ENCODE measurements around the gene MON1A.

The MON1A gene

GRCh38 chr3:49929291-49930167, at the start of gene MON1A (continued):
- TF ChIP-seq ZNF184 (tag by site-specific recombination; IDR thresholded peaks at IDR 0.05) (no peak), ZNF239 (tag by site-specific recombination; IDR thresholded peaks at IDR 0.05) (no peak)

- H3K9me3 ChIP-seq (ENCODE audit: control insufficient read depth, insufficient read depth, low read depth, low read length) = no peaks in the 10 kb centered on the region
- H3K4me1 ChIP-seq (ENCODE audit: control insufficient read depth, insufficient read depth, low read length) = no peaks in the 10 kb centered on the region
- TF ChIP-seq ZBTB6 (tag by site-specific recombination; IDR thresholded peaks at IDR 0.05) = no peak
- TF ChIP-seq ZNF558 (tag by site-specific recombination; IDR thresholded peaks at IDR 0.05) = no peak
- no peak for TF ChIP-seq ZBTB1 (tag by site-specific recombination; IDR thresholded peaks at IDR 0.05)
- TF ChIP-seq ZNF549 (tag by site-specific recombination; IDR thresholded peaks at IDR 0.05) = no peak
- TF ChIP-seq ZFP37 (tag by site-specific recombination; IDR thresholded peaks at IDR 0.05) = no peak
- TF ChIP-seq ZNF221 (tag by site-specific recombination; IDR thresholded peaks at IDR 0.05; ENCODE audit: borderline replicate concordance) = no peak
- no peak for TF ChIP-seq ZNF473 (tag by site-specific recombination; IDR thresholded peaks at IDR 0.05)
- no peak for TF ChIP-seq ZBTB17 (tag by site-specific recombination; IDR thresholded peaks at IDR 0.05)
- no peak for TF ChIP-seq ZNF707 (tag by site-specific recombination; IDR thresholded peaks at IDR 0.05)
- no peak for TF ChIP-seq ZNF391 (tag by site-specific recombination; IDR thresholded peaks at IDR 0.05; ENCODE audit: borderline replicate concordance, low read depth)
- TF ChIP-seq ZNF639 (tag by site-specific recombination; IDR thresholded peaks at IDR 0.05) = no peak
- no peak for TF ChIP-seq ZFHX2 (tag by site-specific recombination; conservative IDR thresholded peaks at IDR 0.05)
- no peak for TF ChIP-seq ZNF140 (tag by site-specific recombination; IDR thresholded peaks at IDR 0.05)
- TF ChIP-seq ZNF23 (tag by site-specific recombination; IDR thresholded peaks at IDR 0.05; ENCODE audit: borderline replicate concordance) = no peak
- ChIA-PET CTCF (no interaction called here), POLR2A (no interaction called here)
- H3K27ac ChIP-seq (ENCODE audit: extremely low read depth, low read depth, low read length) = no peak overlapping the region
- H3K36me3 ChIP-seq (ENCODE audit: control insufficient read depth in 2 of 2, insufficient read depth in 1 of 2, low read length in 2 of 2) = peaks cover 7 to 56% of the 10 kb centered on the region in 2 experiments; a peak in 2 of 3 replicates
- H3K4me3 ChIP-seq (ENCODE audit: low read depth, low read length) = no peak overlapping the region
Measured at GRCh38 chr3:49976942-49977341, 47.3 kb upstream of the MON1A start.

- ChIA-PET CTCF (no interaction called here), POLR2A (interaction anchor here (0.6 kb wide), 1 partner anchor 11 kb away, joined by 3 read pairs; no protein-coding TSS in a partner anchor)
- no peaks in the 10 kb centered on the region for H3K4me1 ChIP-seq (ENCODE audit: control insufficient read depth, insufficient read depth, low read length)
- no peak overlapping the region for H3K27ac ChIP-seq (ENCODE audit: extremely low read depth, low read depth, low read length)
- H3K4me3 ChIP-seq (ENCODE audit: low read depth, low read length) = no peak overlapping the region
- peaks cover 3 to 44% of the 10 kb centered on the region in 2 experiments; a peak in 2 of 3 replicates for H3K36me3 ChIP-seq (ENCODE audit: control insufficient read depth in 2 of 2, insufficient read depth in 1 of 2, low read length in 2 of 2)
- no peaks in the 10 kb centered on the region for H3K9me3 ChIP-seq (ENCODE audit: control insufficient read depth, insufficient read depth, low read depth, low read length)
- no peak for TF ChIP-seq ZNF488 (tag by site-specific recombination; IDR thresholded peaks at IDR 0.05)
- no peak for TF ChIP-seq ZNF548 (tag by site-specific recombination; IDR thresholded peaks at IDR 0.05)
- no peak for TF ChIP-seq ZSCAN23 (tag by site-specific recombination; IDR thresholded peaks at IDR 0.05)
- no peak for TF ChIP-seq ZBTB11 (tag by site-specific recombination; conservative IDR thresholded peaks at IDR 0.05; ENCODE audit: low read depth)
- no peak for TF ChIP-seq ZNF777 (tag by site-specific recombination; IDR thresholded peaks at IDR 0.05; ENCODE audit: borderline replicate concordance)
- TF ChIP-seq KLF8 (tag by site-specific recombination; IDR thresholded peaks at IDR 0.05) = no peak
- no peak for TF ChIP-seq ZNF610 (tag by site-specific recombination; IDR thresholded peaks at IDR 0.05; ENCODE audit: borderline replicate concordance)
- TF ChIP-seq ZNF112 (tag by site-specific recombination; IDR thresholded peaks at IDR 0.05) = no peak
- TF ChIP-seq ZNF654 (tag by site-specific recombination; IDR thresholded peaks at IDR 0.05; ENCODE audit: low read depth) = no peak
- no peak for TF ChIP-seq GLI4 (tag by site-specific recombination; IDR thresholded peaks at IDR 0.05)
- no peak for TF ChIP-seq ZNF560 (tag by site-specific recombination; IDR thresholded peaks at IDR 0.05; ENCODE audit: borderline replicate concordance)
- TF ChIP-seq ZNF292 (tag by site-specific recombination; IDR thresholded peaks at IDR 0.05; ENCODE audit: borderline replicate concordance, low read depth) = no peak
Measured at GRCh38 chr3:49972656-49973055, 43.0 kb upstream of the MON1A start.
